Jurkat, Clone E6-1 (cell line): ENCODE results near the gene PRELID3B.

Experiments
- DNase-seq: peaks from one replicate; pipeline ENCODE4 v3.0.0-alpha.2; 2011; ENCODE audit warnings: low read depth, low spot score
- H3K4me3 ChIP-seq: 2 replicates; pipeline ENCODE4 v1.5.1; 2011; ENCODE audit warnings: mild to moderate bottlenecking, low read length, control low read depth, moderate library complexity

Gene PRELID3B

DNA sequence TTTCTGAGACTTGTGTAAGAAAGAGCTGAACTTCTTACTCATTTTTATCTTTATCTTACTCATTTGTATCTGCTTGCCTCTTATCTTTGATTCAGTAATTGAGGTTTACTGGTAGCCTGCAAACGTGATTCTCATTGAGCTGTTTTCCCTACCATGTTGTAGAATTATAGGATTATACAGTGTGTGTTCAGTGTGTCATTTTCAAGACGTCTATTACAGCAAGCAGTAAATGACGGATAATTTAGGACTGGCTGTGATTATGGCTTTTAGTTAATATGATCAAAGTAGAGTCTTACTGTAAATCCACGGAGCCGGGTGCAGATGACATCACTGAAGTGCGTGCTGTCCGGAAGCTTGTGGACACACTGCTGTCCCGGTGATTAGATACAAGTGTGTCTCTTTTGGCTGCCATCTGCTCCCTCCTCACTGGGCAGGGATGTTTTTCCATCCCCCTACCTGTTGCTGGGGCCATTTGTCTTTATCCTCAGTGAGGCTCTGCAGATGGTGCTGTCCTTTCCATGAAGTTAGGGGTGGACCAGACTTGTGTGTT lies 55.5 kb downstream of the PRELID3B start:
- no peak for DNase-seq
- no peak overlapping the region for H3K4me3 ChIP-seq

DNA sequence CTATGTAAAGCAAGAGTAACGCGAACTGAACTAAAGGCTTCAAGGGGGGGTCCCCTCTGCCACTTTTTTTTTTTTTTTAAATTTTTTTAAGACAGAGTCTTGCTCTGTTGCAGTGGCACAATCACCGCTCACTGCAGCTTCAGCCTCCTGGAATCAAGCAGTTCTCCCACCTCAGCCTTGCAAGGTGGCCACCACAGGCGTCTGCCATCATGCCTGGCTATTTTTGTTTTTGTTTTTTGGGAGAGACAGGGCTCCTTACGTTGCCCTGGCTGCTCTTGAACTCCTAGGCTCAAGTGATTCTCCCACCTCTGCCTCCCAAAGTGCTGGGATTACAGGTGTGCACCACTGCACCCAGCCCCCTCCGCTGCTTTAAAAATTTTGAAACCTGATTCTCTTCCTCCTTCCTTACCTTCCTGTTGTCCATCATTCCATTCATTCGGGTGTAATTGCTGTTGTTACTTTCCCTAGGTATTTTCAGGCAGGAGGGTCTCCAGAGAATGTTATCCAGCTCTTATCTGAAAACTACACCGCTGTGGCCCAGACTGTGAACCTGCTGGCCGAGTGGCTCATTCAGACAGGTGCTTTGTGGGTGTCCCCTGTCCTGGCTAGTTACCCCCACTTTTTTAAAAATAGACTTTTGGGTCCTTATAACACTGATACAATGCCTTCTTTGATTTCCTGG lies 56.2 kb downstream of the PRELID3B start:
- H3K4me3 ChIP-seq = no peak overlapping the region
- DNase-seq = no peak

DNA sequence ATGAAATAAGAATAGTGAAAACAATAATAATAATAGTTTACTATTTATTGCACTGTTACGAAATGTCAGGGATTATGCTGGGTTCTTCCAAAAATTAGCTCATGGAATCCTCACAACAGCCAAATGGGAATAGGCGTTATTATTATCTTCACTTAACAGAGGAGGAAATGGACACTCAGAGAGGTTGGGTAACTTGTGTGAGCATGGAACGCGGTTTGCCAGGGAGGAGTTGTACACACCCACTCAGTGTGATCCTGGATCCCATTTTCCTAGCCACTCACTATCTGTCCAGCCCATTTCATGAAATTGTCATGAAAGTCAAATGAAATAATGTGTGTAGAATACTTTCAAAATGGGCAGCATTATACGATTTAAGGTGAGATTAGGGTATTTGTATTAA lies 56.9 kb downstream of the PRELID3B start:
- no peak overlapping the region for H3K4me3 ChIP-seq
- no peak for DNase-seq

DNA sequence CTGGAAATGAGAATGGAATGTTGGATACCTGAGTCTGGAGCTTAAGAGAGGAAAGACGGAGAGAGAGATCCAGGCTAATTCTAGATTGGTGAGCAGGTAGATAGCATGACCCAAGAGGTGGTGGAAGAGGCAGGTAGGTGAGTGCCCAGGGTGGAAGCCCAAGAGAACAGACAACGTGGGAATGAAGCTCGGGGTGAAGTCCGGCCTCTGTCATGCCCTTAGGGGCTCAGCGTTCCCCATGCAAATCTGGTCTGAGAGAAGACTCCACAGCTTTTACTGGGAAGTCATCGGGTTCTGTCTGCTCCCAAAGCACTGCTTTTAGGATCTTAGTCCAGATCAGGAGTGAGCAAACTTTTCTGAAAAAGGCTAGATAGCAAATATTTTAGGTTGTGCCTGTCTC lies 57.9 kb downstream of the PRELID3B start:
- no peak overlapping the region for H3K4me3 ChIP-seq
- DNase-seq = no peak
